HepG2 (cell line): ENCODE results near the gene TP53AIP1. TPM values are rescaled to one million over a fixed set of nuclear protein-coding genes. Genes with fewer than 3 reads are reported as not detected.

ENCODE experiments used
- ATAC-seq: fragments of 200-7000 bp; cut with Tn5 transposase; 3 replicates; pipeline ENCODE4 v1.9.1; 2020; ENCODE audit warnings: mild to moderate bottlenecking, moderate library complexity
- BruUV-seq: library from RNA; stranded (reverse); fragments of 400-500 nt; replicated peaks from 2 replicates; lab custom pipeline; 2021; lab: Mats Ljungman, UMichigan
- CTCF ChIA-PET: fragments of 300-600 bp; formaldehyde crosslinking; extraction: SDS; loops from one replicate; lab custom pipeline; 2021; ENCODE audit warnings: low total read pairs, inconsistent platforms, low intra/inter-chr PET ratio; lab: Yijun Ruan, JAX
- POLR2A ChIA-PET: fragments of 350-600 bp; sonication (Branson Sonifier 250); formaldehyde crosslinking; loops from one replicate; lab custom pipeline; 2020; ENCODE audit warnings: antibody characterized with exemption, inconsistent platforms; lab: Yijun Ruan, JAX
- DNase-seq: peaks from one replicate; pipeline ENCODE4 v3.0.0-alpha.2; 2015; ENCODE audit warnings: low spot score
- FAIRE-seq: peaks from 3 replicates; lab custom pipeline; 2011; peaks lifted over from hg19 to GRCh38; lab: Jason Lieb, UNC
- H2AFZ ChIP-seq: one replicate; pipeline ENCODE4 v1.6.1; 2011; ENCODE audit warnings: low read length, inconsistent platforms
- H3K27ac ChIP-seq: fragments of 300-600 bp; 3 replicates; pipeline ENCODE4 v1.8.0; 2011; ENCODE audit warnings: mixed run types, mild to moderate bottlenecking, mixed read lengths, low read length, inconsistent platforms; ENCODE audit not compliant: insufficient read depth; ENCODE audit errors: extremely low read length
- H3K27me3 ChIP-seq, 2 experiments: fragments of 200-600 bp in 1 of 2; 2 replicates in 1 of 2; 3 replicates in 1 of 2; pipeline versions ENCODE4 v1.6.0 to v1.8.0; 2011; ENCODE audit warnings: low read length in 2 of 2, mild to moderate bottlenecking in 2 of 2, moderate library complexity in 2 of 2, inconsistent platforms in 1 of 2; ENCODE audit not compliant: insufficient read depth in 2 of 2, control insufficient read depth in 1 of 2
- H3K36me3 ChIP-seq, 2 experiments: fragments of 200-600 bp in 1 of 2; replicated peaks in 1 of 2; 2 replicates in 1 of 2; 3 replicates in 1 of 2; pipeline versions ENCODE4 v1.5.1 to v1.8.0; 2011; ENCODE audit warnings: low read length in 2 of 2, inconsistent platforms in 1 of 2; ENCODE audit not compliant: insufficient read depth in 2 of 2, control insufficient read depth in 1 of 2
- H3K4me1 ChIP-seq: 2 replicates; pipeline ENCODE4 v1.5.1; 2012; ENCODE audit warnings: low read length, inconsistent platforms; ENCODE audit not compliant: insufficient read depth
- H3K4me2 ChIP-seq: 2 replicates; pipeline ENCODE4 v1.6.0; 2011; ENCODE audit warnings: low read depth, low read length, inconsistent platforms
- H3K4me3 ChIP-seq, 3 experiments: fragments of 200-600 bp in 1 of 3; sonication (generic), shearing (Covaris generic) in 1 of 3; replicated peaks in 1 of 3; 2 replicates each; pipeline ENCODE4 v1.5.1; 2011 to 2016; ENCODE audit warnings: low read length in 3 of 3, inconsistent platforms in 2 of 3, low read depth in 2 of 3, mild to moderate bottlenecking in 2 of 3, control low read depth in 1 of 3, mixed read lengths in 1 of 3; ENCODE audit not compliant: insufficient read depth in 1 of 3
- H3K79me2 ChIP-seq: one replicate; pipeline ENCODE4 v1.6.1; 2011; ENCODE audit warnings: low read length, inconsistent platforms; ENCODE audit not compliant: insufficient read depth
- H3K9ac ChIP-seq: 2 replicates; pipeline ENCODE4 v1.6.0; 2011; ENCODE audit warnings: mild to moderate bottlenecking, low read depth, low read length, inconsistent platforms; ENCODE audit not compliant: insufficient read depth
- H3K9me3 ChIP-seq: 2 replicates; pipeline ENCODE4 v1.5.1; 2012; ENCODE audit warnings: mild to moderate bottlenecking, low read length
- H4K20me1 ChIP-seq: 2 replicates; pipeline ENCODE4 v1.6.0; 2011; ENCODE audit warnings: inconsistent platforms, mild to moderate bottlenecking, low read length, moderate library complexity; ENCODE audit not compliant: insufficient read depth
- JUNB ChIP-seq: sonication (generic); formaldehyde crosslinking; IDR thresholded peaks from 2 replicates; pipeline ENCODE4 v1.8.0; 2022; ENCODE audit warnings: missing genetic modification reagents, mild to moderate bottlenecking, borderline replicate concordance
- MEIS2 ChIP-seq: sonication (generic); formaldehyde crosslinking; IDR thresholded peaks from 2 replicates; pipeline ENCODE4 v1.9.0; 2021; ENCODE audit warnings: mild to moderate bottlenecking, missing genetic modification reagents
- NKX3-1 ChIP-seq: sonication (generic); formaldehyde crosslinking; IDR thresholded peaks from 2 replicates; pipeline ENCODE4 v1.5.0; 2020; ENCODE audit warnings: missing genetic modification reagents
- POGZ ChIP-seq: sonication (generic); formaldehyde crosslinking; IDR thresholded peaks from 2 replicates; pipeline ENCODE4 v1.4.0; 2020; ENCODE audit warnings: mild to moderate bottlenecking, missing genetic modification reagents
- TMF1 ChIP-seq: sonication (generic); formaldehyde crosslinking; IDR thresholded peaks from 2 replicates; pipeline ENCODE4 v1.8.1; 2022; ENCODE audit warnings: low read depth, missing genetic modification reagents
- ZNF589 ChIP-seq: sonication (generic); formaldehyde crosslinking; conservative IDR thresholded peaks from 2 replicates; pipeline ENCODE4 v1.8.0; 2022; ENCODE audit warnings: mild to moderate bottlenecking, moderate library complexity, missing genetic modification reagents
- ZNF644 ChIP-seq: IDR thresholded peaks from 2 replicates; pipeline ENCODE4 v1.6.1; 2016; ENCODE audit warnings: low read depth
- WGBS: methylation state at CpG from one replicate; pipeline ENCODE4 v1.1.6; 2017; ENCODE audit warnings: low lambda C conversion rate; 5-methylcytosine and 5-hydroxymethylcytosine counted together
- in situ Hi-C: cut with HindIII; loops from 2 replicates; pipeline ENCODE4 v1.10.0; 2017; ENCODE audit warnings: low pct_unique_long_range_greater_than_20kb; ENCODE audit not compliant: extremely low pct_ligation_motif_present
- intact Hi-C: fragments of 100-400 bp; cut with micrococcal nuclease; formaldehyde crosslinking; loops from one replicate; pipeline ENCODE4 v1.10.0; 2022; ENCODE audit not compliant: unreplicated experiment
- polyA plus RNA-seq, 8 experiments: library from polyadenylated mRNA; depleted of rRNA in 3 of 8; stranded (reverse) in 7 of 8; unstranded in 1 of 8; fragments of >200 nt; fragmentation: Illumina TruSeq in 4 of 8; extraction: Trizol in 4 of 8; gene quantifications; 2 replicates each; pipeline versions ENCODE4 v1.2.1 to v1.2.3, GENCODE V29; 2011 to 2016; ENCODE audit warnings: low read depth in 4 of 8, missing spikeins in 1 of 8, mixed read lengths in 1 of 8; ENCODE audit not compliant: insufficient read depth in 1 of 8
- total RNA-seq, 5 experiments: library from RNA; depleted of rRNA; stranded (reverse); fragments of >200 nt; fragmentation: Illumina TruSeq; extraction: Trizol; gene quantifications; 2 replicates each; pipeline ENCODE4 v1.2.3, GENCODE V29; 2016; ENCODE audit warnings: low read depth in 1 of 5
- TF ChIP-seq, protein P1 (sequence below), 2 experiments: sonication (generic) in 1 of 2; formaldehyde crosslinking in 1 of 2; IDR thresholded peaks; 2 replicates each; pipeline versions ENCODE4 v1.5.1 to v1.6.1; 2011 to 2020; ENCODE audit warnings: borderline replicate concordance in 1 of 2, low read depth in 1 of 2, low read length in 1 of 2, mild to moderate bottlenecking in 1 of 2, missing genetic modification reagents in 1 of 2, moderate library complexity in 1 of 2
- TF ChIP-seq, protein P2 (sequence below): IDR thresholded peaks from 2 replicates; pipeline ENCODE4 v1.6.1; 2012; ENCODE audit warnings: inconsistent platforms

Gene TP53AIP1
- total and polyA plus RNA-seq, 2 of the 13 experiments (the other 11 are each of a cell fraction or from before 2014, with no cell fraction given): 0.11 TPM; not detected in 1

DNA sequence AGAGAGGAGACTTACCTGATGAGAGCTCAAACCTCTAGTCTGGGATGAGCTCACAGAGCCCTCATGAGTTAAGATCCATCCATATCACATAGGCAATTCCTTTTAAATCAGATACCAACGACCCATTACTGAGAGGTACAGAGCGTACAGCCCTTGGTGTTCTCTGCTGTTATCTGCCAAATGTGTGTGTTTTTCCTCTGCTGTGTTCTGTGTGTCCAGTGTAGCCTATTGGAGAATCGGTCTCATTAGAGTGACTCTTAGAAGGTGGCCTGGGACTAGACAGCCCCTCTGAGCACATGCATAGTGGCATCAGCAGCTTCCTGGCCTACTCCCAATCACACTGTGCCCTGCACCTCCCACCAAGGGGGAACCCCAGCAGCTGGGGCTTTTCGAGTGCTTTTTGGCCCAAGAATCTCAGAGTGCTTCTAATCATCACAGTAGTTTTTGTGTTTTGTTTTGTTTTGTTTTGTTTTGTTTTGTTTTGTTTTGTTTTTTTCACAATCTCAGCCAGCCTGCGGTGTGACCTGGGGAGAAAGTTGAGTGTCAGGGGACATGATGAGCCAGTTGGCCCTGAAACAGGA, 25.4 kb downstream of the TP53AIP1 start:
- Histone ChIP-seq H3K4me2 (no peak overlapping the region), H2AFZ (no peak overlapping the region), H3K9ac (no peak overlapping the region), H3K27me3 (peaks cover 2 to 39% of the 10 kb centered on the region in 2 experiments; a peak in 4 of 5 replicates), H3K27ac (no peak overlapping the region), H4K20me1 (no peaks in the 10 kb centered on the region), H3K4me1 (no peaks in the 10 kb centered on the region), H3K36me3 (no peaks in the 10 kb centered on the region), H3K79me2 (no peaks in the 10 kb centered on the region), H3K9me3 (no peaks in the 10 kb centered on the region), H3K4me3 (no peak overlapping the region)
- DNase-seq: no peak
- in situ Hi-C loops (no loop called here), intact Hi-C loops (no loop called here)
- BruUV-seq: no TSS peak
- TF ChIP-seq, protein P1, sequence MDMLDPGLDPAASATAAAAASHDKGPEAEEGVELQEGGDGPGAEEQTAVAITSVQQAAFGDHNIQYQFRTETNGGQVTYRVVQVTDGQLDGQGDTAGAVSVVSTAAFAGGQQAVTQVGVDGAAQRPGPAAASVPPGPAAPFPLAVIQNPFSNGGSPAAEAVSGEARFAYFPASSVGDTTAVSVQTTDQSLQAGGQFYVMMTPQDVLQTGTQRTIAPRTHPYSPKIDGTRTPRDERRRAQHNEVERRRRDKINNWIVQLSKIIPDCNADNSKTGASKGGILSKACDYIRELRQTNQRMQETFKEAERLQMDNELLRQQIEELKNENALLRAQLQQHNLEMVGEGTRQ (IDR thresholded peaks at IDR 0.05; ENCODE audit: low read depth, low read length): no peak
- TF ChIP-seq, protein P1 (CRISPR knock-in tag; IDR thresholded peaks at IDR 0.05; ENCODE audit: borderline replicate concordance): no peak
- TF ChIP-seq TMF1 (CRISPR knock-in tag): no peak
- no peak for TF ChIP-seq ZNF589 (CRISPR knock-in tag)
- no peak for TF ChIP-seq JUNB (CRISPR knock-in tag)
- TF ChIP-seq MEIS2 (CRISPR knock-in tag): no peak
- no peak for TF ChIP-seq NKX3-1
- TF ChIP-seq POGZ: no peak
- TF ChIP-seq ZNF644 (CRISPR knock-in tag): no peak
- TF ChIP-seq, protein P2, sequence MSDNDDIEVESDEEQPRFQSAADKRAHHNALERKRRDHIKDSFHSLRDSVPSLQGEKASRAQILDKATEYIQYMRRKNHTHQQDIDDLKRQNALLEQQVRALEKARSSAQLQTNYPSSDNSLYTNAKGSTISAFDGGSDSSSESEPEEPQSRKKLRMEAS: no peak
- no peak for FAIRE-seq
- no peak for ATAC-seq
- WGBS: 11% methylated on average over 5 of the region's 5 CpGs
- ChIA-PET POLR2A (no interaction called here), CTCF (no interaction called here)
